Uterus (tissue), 2 donors: ENCODE measurements around the gene MPZ.

ENCODE experiments used
- POLR2A ChIP-seq, 2 donors: fragments of 450-650 bp; IDR thresholded peaks; one replicate each; pipeline ENCODE4 v1.6.1; 2016; ENCODE audit warnings: antibody characterized with exemption in 2 of 2, mild to moderate bottlenecking in 1 of 2, moderate library complexity in 1 of 2
- TF ChIP-seq, protein P1 (sequence below), 4 experiments: fragments of 200-600 bp in 2 of 4; fragments of 450-650 bp in 2 of 4; sonication (generic) in 2 of 4; IDR thresholded peaks; one replicate each; pipeline ENCODE4 v1.5.1; 2016 to 2019; ENCODE audit warnings: antibody characterized with exemption in 4 of 4, mild to moderate bottlenecking in 2 of 4, moderate library complexity in 1 of 4

DNA sequence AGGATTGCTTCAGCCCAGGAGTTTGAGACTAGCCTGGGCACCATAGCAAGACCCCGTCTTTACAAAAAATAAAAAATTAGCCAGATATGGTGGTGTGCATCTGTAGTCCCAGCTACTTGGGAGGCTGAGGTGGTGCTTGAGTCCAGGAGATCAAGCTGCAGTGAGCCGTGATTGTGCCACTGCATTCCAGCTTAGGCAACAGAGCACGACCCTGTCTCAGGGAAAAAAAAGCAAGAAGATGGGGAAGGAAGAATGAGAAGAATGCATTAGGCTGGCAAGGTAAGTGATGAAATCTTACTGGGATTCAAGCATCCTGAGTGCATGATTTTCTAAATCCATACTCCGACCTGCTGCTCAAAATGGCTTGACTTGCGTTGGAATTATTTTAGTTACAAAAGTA, 44.5 kb downstream of the MPZ start:
- TF ChIP-seq, protein P1, sequence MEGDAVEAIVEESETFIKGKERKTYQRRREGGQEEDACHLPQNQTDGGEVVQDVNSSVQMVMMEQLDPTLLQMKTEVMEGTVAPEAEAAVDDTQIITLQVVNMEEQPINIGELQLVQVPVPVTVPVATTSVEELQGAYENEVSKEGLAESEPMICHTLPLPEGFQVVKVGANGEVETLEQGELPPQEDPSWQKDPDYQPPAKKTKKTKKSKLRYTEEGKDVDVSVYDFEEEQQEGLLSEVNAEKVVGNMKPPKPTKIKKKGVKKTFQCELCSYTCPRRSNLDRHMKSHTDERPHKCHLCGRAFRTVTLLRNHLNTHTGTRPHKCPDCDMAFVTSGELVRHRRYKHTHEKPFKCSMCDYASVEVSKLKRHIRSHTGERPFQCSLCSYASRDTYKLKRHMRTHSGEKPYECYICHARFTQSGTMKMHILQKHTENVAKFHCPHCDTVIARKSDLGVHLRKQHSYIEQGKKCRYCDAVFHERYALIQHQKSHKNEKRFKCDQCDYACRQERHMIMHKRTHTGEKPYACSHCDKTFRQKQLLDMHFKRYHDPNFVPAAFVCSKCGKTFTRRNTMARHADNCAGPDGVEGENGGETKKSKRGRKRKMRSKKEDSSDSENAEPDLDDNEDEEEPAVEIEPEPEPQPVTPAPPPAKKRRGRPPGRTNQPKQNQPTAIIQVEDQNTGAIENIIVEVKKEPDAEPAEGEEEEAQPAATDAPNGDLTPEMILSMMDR (IDR thresholded peaks at IDR 0.05): no peak
- no peak for TF ChIP-seq POLR2A (IDR thresholded peaks at IDR 0.05)
